ENCODE data around the gene MUS81. TPM values are rescaled to one million over a fixed set of nuclear protein-coding genes. Genes with fewer than 3 reads are reported as not detected.
A peak's percentile ranks its signal among the peaks of the same experiment; 100 is the strongest.

Gene MUS81
- total and polyA plus RNA-seq, 9 of the 15 experiments (the other 6 are each of a cell fraction or from before 2014, with no cell fraction given): 13.4 to 118 (median 53.7) TPM

GRCh38 chr11:65856689-65857499 is 3.3 kb upstream of the MUS81 start (continued):
- TF ChIP-seq ZNF740 (CRISPR knock-in tag; IDR thresholded peaks at IDR 0.05) (no peak), ZNF740 (tag; IDR thresholded peaks at IDR 0.05) (no peak), AFF4 (CRISPR knock-in tag; IDR thresholded peaks at IDR 0.05) (no peak)

GRCh38 chr11:65857500-65857852 is 2.8 kb upstream of the MUS81 start:
- Histone ChIP-seq H3K9ac (ENCODE audit: insufficient read depth in 1 of 2, low read depth in 2 of 2, low read length in 2 of 2) (peak overlapping the region; percentile 98 to 99), H3K79me2 (ENCODE audit: control insufficient read depth, insufficient read depth, low read length) (peaks cover 65% of the 10 kb centered on the region), H3K4me2 (ENCODE audit: insufficient read depth, low read length) (peak overlapping the region; percentile 95), H2AFZ (ENCODE audit: low read depth, low read length) (peak overlapping the region; percentile 29), H3K4me1 (replicated peaks in 1 of 2; ENCODE audit: control insufficient read depth in 2 of 2, insufficient read depth in 2 of 2, low read length in 2 of 2) (peaks cover 14 to 62% of the 10 kb centered on the region in 2 experiments), H3K9me3 (replicated peaks; ENCODE audit: control insufficient read depth, insufficient read depth, low read depth, low read length) (no peaks in the 10 kb centered on the region), H3K4me3 (peak overlapping the region; percentile 95), H3K27me3 (ENCODE audit: control insufficient read depth in 2 of 2, insufficient read depth in 2 of 2, low read length in 2 of 2) (no peaks in the 10 kb centered on the region; a peak in 1 of 5 replicates), H3K36me3 (ENCODE audit: control insufficient read depth, insufficient read depth, low read length) (peaks cover 57% of the 10 kb centered on the region), H3K27ac (ENCODE audit: extremely low read depth, low read depth, low read length) (peak overlapping the region; percentile 96), H3K9me1 (ENCODE audit: control insufficient read depth, insufficient read depth, low read length) (peaks cover 11% of the 10 kb centered on the region), H4K20me1 (replicated peaks; ENCODE audit: control insufficient read depth, insufficient read depth, low read length) (peaks cover 22% of the 10 kb centered on the region)
- intact Hi-C loops (cut with micrococcal nuclease): loop anchor here (5.0 kb wide), 1 partner anchor 45 kb away; the partner anchor contains the start of gene FOSL1
- no TSS peak for BruUV-seq (replicated peaks)
- in situ Hi-C loops (cut with MboI): no loop called here
- POLR2A ChIA-PET: interaction anchor here (0.5 to 5.6 kb wide), 19 partner anchors 8 to 229 kb away, joined by 3 to 151 read pairs (median 6); partner anchors contain the start of genes CCDC85B, FIBP, FOSL1 and KAT5
- under 1% methylated on average over 16 of the region's 49 CpGs for WGBS (ENCODE audit: insufficient coverage, low coverage, missing lambda C conversion rate)
- FAIRE-seq (no peak), DNase-seq (ENCODE audit: extremely low read depth in 1 of 4, low spot score in 3 of 4) (no peak), ATAC-seq (no peak)
- CTCF ChIA-PET (ENCODE audit: low intra/inter-chr PET ratio): no interaction called here
- no peak for TF ChIP-seq ZNF780A (CRISPR knock-in tag; IDR thresholded peaks at IDR 0.05)
- peak; percentile 50 for TF ChIP-seq ZNF740 (CRISPR knock-in tag; IDR thresholded peaks at IDR 0.05)
- TF ChIP-seq ZNF740 (tag; IDR thresholded peaks at IDR 0.05): no peak; a peak in 1 of 4 replicates
- TF ChIP-seq ZNF174 (CRISPR knock-in tag; IDR thresholded peaks at IDR 0.05): no peak
- TF ChIP-seq ZNF134 (CRISPR knock-in tag; conservative IDR thresholded peaks at IDR 0.05): no peak
- TF ChIP-seq E2F5 (CRISPR knock-in tag; IDR thresholded peaks at IDR 0.05): no peak
- TF ChIP-seq CEBPG (CRISPR knock-in tag; IDR thresholded peaks at IDR 0.05): peak; percentile 3; the same call in 1 of the 2 replicates
- no peak for TF ChIP-seq CEBPG (tag; conservative IDR thresholded peaks at IDR 0.05 in 1 of 2, IDR thresholded peaks at IDR 0.05 in 1 of 2)
